Uterus (tissue), 2 donors: ENCODE measurements around the gene HIP1.

ENCODE experiments used
- CTCF ChIP-seq, 4 experiments: fragments of 200-600 bp in 2 of 4; fragments of 450-650 bp in 2 of 4; sonication (generic) in 2 of 4; IDR thresholded peaks; one replicate each; pipeline ENCODE4 v1.5.1; 2016 to 2019; ENCODE audit warnings: antibody characterized with exemption in 4 of 4, mild to moderate bottlenecking in 2 of 4, moderate library complexity in 1 of 4
- POLR2A ChIP-seq, 2 donors: fragments of 450-650 bp; IDR thresholded peaks; one replicate each; pipeline ENCODE4 v1.6.1; 2016; ENCODE audit warnings: antibody characterized with exemption in 2 of 2, mild to moderate bottlenecking in 1 of 2, moderate library complexity in 1 of 2

GRCh38 chr7:75757860-75758259 is 19.1 kb upstream of the HIP1 start:
- TF ChIP-seq CTCF (IDR thresholded peaks at IDR 0.05) (no peak), POLR2A (IDR thresholded peaks at IDR 0.05) (no peak)
